Epithelial cell of esophagus (primary cell): Measurements from ENCODE around the gene PTPRR.
"Not testable (repeated sequence)": the region's sequence is repeated elsewhere in the genome, so short reads cannot be mapped to it uniquely, and the experiment has no call there.

Experiments used
- DNase-seq: peaks from one replicate; pipeline ENCODE4 v3.0.0; 2010; ENCODE audit warnings: low read depth
- H3K4me3 ChIP-seq: 2 replicates; pipeline ENCODE4 v1.5.1; 2011; ENCODE audit warnings: mild to moderate bottlenecking, low read length, control low read depth
- TF ChIP-seq, protein P1 (sequence below): IDR thresholded peaks from 2 replicates; pipeline ENCODE4 v1.5.1; 2011; ENCODE audit warnings: low read depth, mild to moderate bottlenecking, low read length, control low read depth, inconsistent platforms; ENCODE audit not compliant: insufficient read depth; ENCODE audit errors: missing control alignments

PTPRR gene

GRCh38 chr12:70823182-70823976 is 97.2 kb downstream of the PTPRR start:
- no peak overlapping the region for H3K4me3 ChIP-seq
- TF ChIP-seq, protein P1, sequence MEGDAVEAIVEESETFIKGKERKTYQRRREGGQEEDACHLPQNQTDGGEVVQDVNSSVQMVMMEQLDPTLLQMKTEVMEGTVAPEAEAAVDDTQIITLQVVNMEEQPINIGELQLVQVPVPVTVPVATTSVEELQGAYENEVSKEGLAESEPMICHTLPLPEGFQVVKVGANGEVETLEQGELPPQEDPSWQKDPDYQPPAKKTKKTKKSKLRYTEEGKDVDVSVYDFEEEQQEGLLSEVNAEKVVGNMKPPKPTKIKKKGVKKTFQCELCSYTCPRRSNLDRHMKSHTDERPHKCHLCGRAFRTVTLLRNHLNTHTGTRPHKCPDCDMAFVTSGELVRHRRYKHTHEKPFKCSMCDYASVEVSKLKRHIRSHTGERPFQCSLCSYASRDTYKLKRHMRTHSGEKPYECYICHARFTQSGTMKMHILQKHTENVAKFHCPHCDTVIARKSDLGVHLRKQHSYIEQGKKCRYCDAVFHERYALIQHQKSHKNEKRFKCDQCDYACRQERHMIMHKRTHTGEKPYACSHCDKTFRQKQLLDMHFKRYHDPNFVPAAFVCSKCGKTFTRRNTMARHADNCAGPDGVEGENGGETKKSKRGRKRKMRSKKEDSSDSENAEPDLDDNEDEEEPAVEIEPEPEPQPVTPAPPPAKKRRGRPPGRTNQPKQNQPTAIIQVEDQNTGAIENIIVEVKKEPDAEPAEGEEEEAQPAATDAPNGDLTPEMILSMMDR = peak; percentile 37
- DNase-seq = peak; percentile 22

DNA sequence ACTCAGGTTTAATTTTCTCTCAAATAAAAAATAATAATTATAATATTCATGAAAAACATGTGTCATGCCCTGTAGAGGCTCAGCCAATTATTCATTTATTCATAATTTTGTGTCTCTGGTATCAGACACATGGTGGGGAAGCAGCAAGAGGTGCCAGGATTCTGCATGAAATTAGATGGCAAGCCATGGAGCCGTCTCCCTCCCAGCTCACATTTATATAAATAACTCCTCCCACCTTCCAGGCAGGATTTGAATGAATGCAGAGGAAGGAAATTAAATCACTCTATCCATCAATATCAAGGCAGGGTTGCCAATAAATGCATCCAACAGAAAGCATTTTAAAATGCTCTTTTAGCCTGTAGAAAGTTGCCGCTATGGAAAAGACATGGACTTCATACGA is 98.1 kb downstream of the PTPRR start:
- TF ChIP-seq, protein P1 = no peak
- H3K4me3 ChIP-seq = no peak overlapping the region
- no peak for DNase-seq

- TF ChIP-seq, protein P1 = no peak
These were observed 104.6 kb downstream of the PTPRR start for GRCh38 chr12:70815971-70816391.

DNA sequence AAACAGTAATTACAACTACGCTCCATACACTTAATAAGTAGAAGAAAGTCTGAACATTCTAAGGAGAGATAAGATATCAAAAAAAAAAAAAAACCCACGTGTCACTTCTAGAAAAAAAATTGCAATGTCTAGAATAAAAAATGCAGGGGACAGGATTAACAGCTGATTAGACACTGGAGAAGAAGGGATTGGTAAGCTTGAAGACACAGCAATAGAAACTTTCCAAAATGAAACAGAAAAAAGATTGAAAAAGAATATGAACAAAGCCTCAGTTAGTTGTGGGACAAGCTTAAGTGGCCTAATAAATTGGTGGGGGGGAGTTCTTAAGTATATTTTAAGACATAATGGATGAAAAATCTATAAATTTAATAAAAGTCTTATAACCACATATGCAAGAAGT is 105.5 kb downstream of the PTPRR start:
- TF ChIP-seq, protein P1 = no peak
- no peak overlapping the region for H3K4me3 ChIP-seq
- no peak for DNase-seq

More at GRCh38 chr12:70815971-70816391, 104.6 kb downstream of the PTPRR start:
- peak; percentile 72 for DNase-seq
- H3K4me3 ChIP-seq = no peak overlapping the region

DNA sequence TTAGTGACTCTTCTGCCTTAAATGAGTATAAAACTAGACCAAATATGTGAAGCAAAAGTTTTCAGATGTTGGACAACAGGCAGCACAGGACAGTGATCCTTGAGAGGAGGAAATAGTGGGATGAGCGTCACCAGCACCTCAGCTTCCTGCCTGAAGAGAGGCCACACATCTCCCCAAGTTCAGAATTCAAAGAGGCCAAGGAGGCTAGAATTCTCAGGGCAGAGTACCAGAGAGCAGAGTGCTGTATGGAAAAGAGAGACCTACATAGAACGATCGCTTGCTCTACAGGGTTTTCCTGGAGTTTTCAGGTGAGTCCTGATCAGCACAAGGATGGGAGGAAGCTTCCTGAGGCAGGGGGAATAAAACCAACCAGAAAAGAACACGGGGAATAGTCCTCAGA is 107.0 kb downstream of the PTPRR start:
- DNase-seq = no peak
- TF ChIP-seq, protein P1 = no peak
- no peak overlapping the region for H3K4me3 ChIP-seq

DNA sequence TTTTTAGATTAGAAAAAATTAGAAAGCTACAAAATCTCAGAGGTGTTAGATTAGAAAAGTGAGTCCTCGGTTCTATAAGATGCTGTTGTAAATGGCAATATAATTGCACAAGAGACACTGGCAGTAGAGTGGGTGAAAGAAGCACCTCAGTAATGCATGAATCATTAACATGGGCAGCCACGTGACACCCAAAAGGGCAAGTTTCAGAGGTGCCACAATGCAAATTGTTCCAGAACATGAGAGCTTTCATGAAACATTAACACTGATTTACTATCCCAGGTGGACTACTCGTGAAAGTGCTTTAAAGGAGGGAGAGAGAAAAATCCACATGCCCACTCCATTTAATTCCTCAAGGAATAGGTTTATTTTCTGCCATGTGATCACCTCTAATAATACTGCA is 108.4 kb downstream of the PTPRR start:
- no peak overlapping the region for H3K4me3 ChIP-seq
- TF ChIP-seq, protein P1 = no peak

GRCh38 chr12:70809887-70810286 is 110.7 kb downstream of the PTPRR start:
- H3K4me3 ChIP-seq = no peak overlapping the region
- TF ChIP-seq, protein P1 = no peak
- DNase-seq = no peak

More for the DNA sequence above, 108.4 kb downstream of the PTPRR start:
- peak; percentile 36 for DNase-seq

DNA sequence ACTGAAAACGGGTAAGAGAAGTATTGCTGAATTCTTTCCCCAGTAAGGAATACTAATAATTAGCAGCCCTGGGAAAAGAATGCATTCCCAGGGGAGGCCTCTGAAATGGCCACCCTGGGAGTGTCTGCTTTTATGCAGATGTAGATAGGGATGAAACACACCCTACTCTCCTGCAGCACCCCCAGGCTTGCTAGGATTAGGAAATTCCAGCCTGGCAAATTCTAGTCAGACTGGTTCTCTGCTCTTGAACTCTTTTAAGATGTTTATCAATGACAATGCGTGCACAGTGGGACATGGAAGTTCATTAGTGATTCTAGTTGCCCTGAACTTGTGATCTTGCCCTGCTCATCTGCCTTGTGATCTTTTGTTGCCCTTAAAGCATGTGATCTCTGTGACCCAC is 112.5 kb downstream of the PTPRR start:
- DNase-seq = peak; percentile 24
- H3K4me3 ChIP-seq = not testable (repeated sequence)
